ENCODE results near the gene CES4A. TPM values are rescaled to one million over a fixed set of nuclear protein-coding genes. Genes with fewer than 3 reads are reported as not detected.

Gene CES4A
- total and polyA plus RNA-seq, 2 of the 13 experiments (the other 11 are each of a cell fraction or from before 2014, with no cell fraction given): 0.09 to 0.17 TPM

DNA sequence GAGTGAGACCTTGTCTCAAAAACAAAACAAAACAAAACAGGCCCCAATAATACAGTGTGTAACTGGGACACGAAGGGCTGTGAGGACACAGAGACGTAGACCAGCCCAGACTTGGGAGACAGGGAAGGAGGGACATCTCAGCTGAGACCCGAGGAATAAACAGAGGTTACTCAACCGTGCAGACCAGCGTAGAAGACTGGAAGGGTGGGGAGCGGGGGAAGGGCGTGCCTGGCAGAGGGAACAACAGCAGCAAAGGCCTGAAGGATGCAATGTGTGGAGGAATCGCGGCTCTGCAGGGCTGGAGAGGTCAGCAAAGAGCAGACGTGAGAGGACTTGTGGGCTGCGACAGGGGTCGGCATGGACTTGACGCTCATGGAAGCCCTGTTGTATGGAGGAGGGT, 11.6 kb upstream of the CES4A start:
- Histone ChIP-seq H3K9me3 (ENCODE audit: low read length) (no peaks in the 10 kb centered on the region), H3K27ac (ENCODE audit: extremely low read length, insufficient read depth, low read length) (no peak overlapping the region), H3K36me3 (replicated peaks in 1 of 2; ENCODE audit: control insufficient read depth in 1 of 2, insufficient read depth in 2 of 2, low read length in 2 of 2) (no peaks in the 10 kb centered on the region), H3K4me2 (ENCODE audit: low read depth, low read length) (peak overlapping the region; percentile 70), H3K9ac (ENCODE audit: insufficient read depth, low read depth, low read length) (no peak overlapping the region), H3K4me1 (ENCODE audit: insufficient read depth, low read length) (peaks cover 66% of the 10 kb centered on the region), H3K27me3 (ENCODE audit: control insufficient read depth in 1 of 2, insufficient read depth in 2 of 2, low read length in 2 of 2) (peaks cover 2 to 11% of the 10 kb centered on the region in 2 experiments; a peak in 3 of 5 replicates), H4K20me1 (ENCODE audit: insufficient read depth, low read length) (no peaks in the 10 kb centered on the region), H3K79me2 (ENCODE audit: insufficient read depth, low read length) (no peaks in the 10 kb centered on the region), H3K4me3 (replicated peaks in 1 of 3; ENCODE audit: insufficient read depth in 1 of 3, low read depth in 2 of 3, low read length in 3 of 3) (peak overlapping the region in 1 of 3 experiments; percentile 36; a peak in 1 of 6 replicates), H2AFZ (ENCODE audit: low read length) (no peak overlapping the region)
- BruUV-seq (replicated peaks): no TSS peak
- ChIA-PET POLR2A (interaction anchor here (1.4 kb wide), 1 partner anchor 16 kb away, joined by 3 read pairs; the partner anchor contains the start of gene CES3), CTCF (ENCODE audit: low intra/inter-chr PET ratio, low total read pairs) (interaction anchor here (0.8 to 3.5 kb wide), 8 partner anchors 16 to 208 kb away, joined by 3 to 28 read pairs (median 10); partner anchors contain the start of genes CES3, FBXL8, MATCAP1 and TRADD)
- peak; percentile 9 for ATAC-seq
- no peak for FAIRE-seq
- WGBS (ENCODE audit: low lambda C conversion rate): 14% methylated on average over 13 of the region's 13 CpGs
- DNase-seq (ENCODE audit: low spot score): no peak
- intact Hi-C loops (cut with micrococcal nuclease; ENCODE audit: unreplicated experiment): loop anchor here (1.0 to 2.0 kb wide), 7 partner anchors 22 to 209 kb away; partner anchors contain the start of gene NOL3
- in situ Hi-C loops (cut with HindIII; ENCODE audit: extremely low pct_ligation_motif_present, low pct_unique_long_range_greater_than_20kb): loop anchor here (5.0 kb wide), 3 partner anchors 36 to 211 kb away; partner anchors contain the start of genes FBXL8 and TRADD
- TF ChIP-seq, protein P1, sequence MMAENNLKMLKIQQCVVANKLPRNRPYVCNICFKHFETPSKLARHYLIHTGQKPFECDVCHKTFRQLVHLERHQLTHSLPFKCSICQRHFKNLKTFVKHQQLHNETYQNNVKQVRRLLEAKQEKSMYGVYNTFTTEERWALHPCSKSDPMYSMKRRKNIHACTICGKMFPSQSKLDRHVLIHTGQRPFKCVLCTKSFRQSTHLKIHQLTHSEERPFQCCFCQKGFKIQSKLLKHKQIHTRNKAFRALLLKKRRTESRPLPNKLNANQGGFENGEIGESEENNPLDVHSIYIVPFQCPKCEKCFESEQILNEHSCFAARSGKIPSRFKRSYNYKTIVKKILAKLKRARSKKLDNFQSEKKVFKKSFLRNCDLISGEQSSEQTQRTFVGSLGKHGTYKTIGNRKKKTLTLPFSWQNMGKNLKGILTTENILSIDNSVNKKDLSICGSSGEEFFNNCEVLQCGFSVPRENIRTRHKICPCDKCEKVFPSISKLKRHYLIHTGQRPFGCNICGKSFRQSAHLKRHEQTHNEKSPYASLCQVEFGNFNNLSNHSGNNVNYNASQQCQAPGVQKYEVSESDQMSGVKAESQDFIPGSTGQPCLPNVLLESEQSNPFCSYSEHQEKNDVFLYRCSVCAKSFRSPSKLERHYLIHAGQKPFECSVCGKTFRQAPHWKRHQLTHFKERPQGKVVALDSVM (CRISPR knock-in tag; IDR thresholded peaks at IDR 0.05): no peak
- TF ChIP-seq HDAC2 (CRISPR knock-in tag; IDR thresholded peaks at IDR 0.05) (no peak), AGO1 (IDR thresholded peaks at IDR 0.05; ENCODE audit: low read depth, low read length, poor library complexity, severe bottlenecking) (peak; percentile 18), SAP130 (CRISPR knock-in tag; IDR thresholded peaks at IDR 0.05; ENCODE audit: low read depth) (0 out of 2 replicates have a peak, but pooled peaks have one; percentile 34), TOPORS (CRISPR knock-in tag; IDR thresholded peaks at IDR 0.05) (no peak), TCF7L2 (IDR thresholded peaks at IDR 0.05; ENCODE audit: low read depth, low read length) (no peak), ZNF883 (CRISPR knock-in tag; IDR thresholded peaks at IDR 0.05; ENCODE audit: not compliant biosample characterization) (no peak), KDM2A (CRISPR knock-in tag; IDR thresholded peaks at IDR 0.05; ENCODE audit: borderline replicate concordance, low read depth) (no peak), ZNF430 (CRISPR knock-in tag; IDR thresholded peaks at IDR 0.05) (0 out of 2 replicates have a peak, but pooled peaks have one; percentile 9), DMAP1 (CRISPR knock-in tag; IDR thresholded peaks at IDR 0.05) (no peak), ZNF33A (CRISPR knock-in tag; IDR thresholded peaks at IDR 0.05; ENCODE audit: borderline replicate concordance) (no peak), TEAD2 (CRISPR knock-in tag; IDR thresholded peaks at IDR 0.05) (no peak), DNMT3B (CRISPR knock-in tag; conservative IDR thresholded peaks at IDR 0.05) (no peak)
- TF ChIP-seq, protein P2, sequence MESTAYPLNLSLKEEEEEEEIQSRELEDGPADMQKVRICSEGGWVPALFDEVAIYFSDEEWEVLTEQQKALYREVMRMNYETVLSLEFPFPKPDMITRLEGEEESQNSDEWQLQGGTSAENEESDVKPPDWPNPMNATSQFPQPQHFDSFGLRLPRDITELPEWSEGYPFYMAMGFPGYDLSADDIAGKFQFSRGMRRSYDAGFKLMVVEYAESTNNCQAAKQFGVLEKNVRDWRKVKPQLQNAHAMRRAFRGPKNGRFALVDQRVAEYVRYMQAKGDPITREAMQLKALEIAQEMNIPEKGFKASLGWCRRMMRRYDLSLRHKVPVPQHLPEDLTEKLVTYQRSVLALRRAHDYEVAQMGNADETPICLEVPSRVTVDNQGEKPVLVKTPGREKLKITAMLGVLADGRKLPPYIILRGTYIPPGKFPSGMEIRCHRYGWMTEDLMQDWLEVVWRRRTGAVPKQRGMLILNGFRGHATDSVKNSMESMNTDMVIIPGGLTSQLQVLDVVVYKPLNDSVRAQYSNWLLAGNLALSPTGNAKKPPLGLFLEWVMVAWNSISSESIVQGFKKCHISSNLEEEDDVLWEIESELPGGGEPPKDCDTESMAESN (CRISPR knock-in tag; conservative IDR thresholded peaks at IDR 0.05): no peak
- TF ChIP-seq, protein P3, sequence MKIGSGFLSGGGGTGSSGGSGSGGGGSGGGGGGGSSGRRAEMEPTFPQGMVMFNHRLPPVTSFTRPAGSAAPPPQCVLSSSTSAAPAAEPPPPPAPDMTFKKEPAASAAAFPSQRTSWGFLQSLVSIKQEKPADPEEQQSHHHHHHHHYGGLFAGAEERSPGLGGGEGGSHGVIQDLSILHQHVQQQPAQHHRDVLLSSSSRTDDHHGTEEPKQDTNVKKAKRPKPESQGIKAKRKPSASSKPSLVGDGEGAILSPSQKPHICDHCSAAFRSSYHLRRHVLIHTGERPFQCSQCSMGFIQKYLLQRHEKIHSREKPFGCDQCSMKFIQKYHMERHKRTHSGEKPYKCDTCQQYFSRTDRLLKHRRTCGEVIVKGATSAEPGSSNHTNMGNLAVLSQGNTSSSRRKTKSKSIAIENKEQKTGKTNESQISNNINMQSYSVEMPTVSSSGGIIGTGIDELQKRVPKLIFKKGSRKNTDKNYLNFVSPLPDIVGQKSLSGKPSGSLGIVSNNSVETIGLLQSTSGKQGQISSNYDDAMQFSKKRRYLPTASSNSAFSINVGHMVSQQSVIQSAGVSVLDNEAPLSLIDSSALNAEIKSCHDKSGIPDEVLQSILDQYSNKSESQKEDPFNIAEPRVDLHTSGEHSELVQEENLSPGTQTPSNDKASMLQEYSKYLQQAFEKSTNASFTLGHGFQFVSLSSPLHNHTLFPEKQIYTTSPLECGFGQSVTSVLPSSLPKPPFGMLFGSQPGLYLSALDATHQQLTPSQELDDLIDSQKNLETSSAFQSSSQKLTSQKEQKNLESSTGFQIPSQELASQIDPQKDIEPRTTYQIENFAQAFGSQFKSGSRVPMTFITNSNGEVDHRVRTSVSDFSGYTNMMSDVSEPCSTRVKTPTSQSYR (CRISPR knock-in tag; IDR thresholded peaks at IDR 0.05; ENCODE audit: borderline replicate concordance): peak; percentile 69; the same call in 1 of the 2 replicates
